GM21717 (cell line): Measurements from ENCODE around the gene NINJ1.
"Not testable (repeated sequence)": the region's sequence is repeated elsewhere in the genome, so short reads cannot be mapped to it uniquely, and the experiment has no call there.

Experiments used
- ATAC-seq: cut with Tn5 transposase; IDR thresholded peaks from one replicate; pipeline ENCODE4 v1.9.1; 2021; ENCODE audit warnings: mild to moderate bottlenecking, moderate library complexity; ENCODE audit not compliant: unreplicated experiment

NINJ1 gene

GRCh38 chr9:93107151-93107824 is 26.8 kb downstream of the NINJ1 start:
- ATAC-seq: no peak

- ATAC-seq: no peak
Observed at GRCh38 chr9:93105620-93106019, 28.4 kb downstream of the NINJ1 start.

GRCh38 chr9:93101086-93101485 is 33.0 kb downstream of the NINJ1 start:
- not testable (repeated sequence) for ATAC-seq

- no peak for ATAC-seq
Observed at GRCh38 chr9:93100276-93100636, 33.8 kb downstream of the NINJ1 start.

- no peak for ATAC-seq
Observed at GRCh38 chr9:93099551-93100275, 34.3 kb downstream of the NINJ1 start.

- no peak for ATAC-seq
Observed at GRCh38 chr9:93098236-93098946, 35.7 kb downstream of the NINJ1 start.

GRCh38 chr9:93097511-93098201 is 36.4 kb downstream of the NINJ1 start:
- ATAC-seq: no peak

- ATAC-seq: no peak
Observed at GRCh38 chr9:93096811-93097382, 37.2 kb downstream of the NINJ1 start.

GRCh38 chr9:93096131-93096802 is 37.8 kb downstream of the NINJ1 start, which contains the start of gene CARD19:
CARD19 (plus strand) TSS chr9:93096217; CDS start chr9:93096346, 129 bp downstream.
- peak; percentile 40 for ATAC-seq

GRCh38 chr9:93095205-93096130 is 38.6 kb downstream of the NINJ1 start:
- ATAC-seq: peak; percentile 46

- peak; percentile 20 for ATAC-seq
Observed at GRCh38 chr9:93094658-93095204, 39.3 kb downstream of the NINJ1 start.

GRCh38 chr9:93093877-93094657 is 40.0 kb downstream of the NINJ1 start:
- ATAC-seq: no peak

GRCh38 chr9:93093127-93093876 is 40.7 kb downstream of the NINJ1 start:
- no peak for ATAC-seq

GRCh38 chr9:93092251-93092991 is 41.6 kb downstream of the NINJ1 start:
- no peak for ATAC-seq

GRCh38 chr9:93091453-93092081 is 42.5 kb downstream of the NINJ1 start:
- no peak for ATAC-seq

GRCh38 chr9:93091056-93091452 is 43.0 kb downstream of the NINJ1 start:
- no peak for ATAC-seq
